K562 (cell line): ENCODE results near the gene DNAH17. TPM values are rescaled to one million over a fixed set of nuclear protein-coding genes. Genes with fewer than 3 reads are reported as not detected.

ENCODE experiments used
- ATAC-seq: fragments of 200-7000 bp; cut with Tn5 transposase; 3 replicates; pipeline ENCODE4 v1.9.1; 2020; ENCODE audit warnings: moderate library complexity
- BruUV-seq: library from RNA; stranded (reverse); fragments of 400-500 nt; replicated peaks from 2 replicates; lab custom pipeline; 2021; lab: Mats Ljungman, UMichigan
- CTCF ChIA-PET: fragments of 300-600 bp; formaldehyde crosslinking; extraction: SDS; loops from one replicate; lab custom pipeline; 2021; ENCODE audit warnings: low intra/inter-chr PET ratio; lab: Yijun Ruan, JAX
- POLR2A ChIA-PET: fragments of 300-600, 350-650 bp; sonication (Branson Sonifier 250); formaldehyde crosslinking; extraction: SDS; loops from one replicate; lab custom pipeline; 2021; ENCODE audit warnings: antibody characterized with exemption, inconsistent platforms; lab: Yijun Ruan, JAX
- DNase-seq, 4 experiments: peaks; one replicate each; pipeline versions ENCODE4 v3.0.0 to v3.0.0-alpha.2; 2011 to 2018; ENCODE audit warnings: low spot score in 3 of 4, mixed read lengths in 3 of 4; ENCODE audit errors: extremely low read depth in 1 of 4
- FAIRE-seq: peaks from 2 replicates; lab custom pipeline; 2011; peaks lifted over from hg19 to GRCh38; lab: Jason Lieb, UNC
- H2AFZ ChIP-seq: 2 replicates; pipeline ENCODE4 v1.6.0; 2011; ENCODE audit warnings: low read depth, low read length, control low read depth, inconsistent platforms
- H3K27ac ChIP-seq: fragments of 200-600 bp; 3 replicates; pipeline ENCODE4 v1.8.0; 2011; ENCODE audit warnings: low read depth, mild to moderate bottlenecking, control low read depth, inconsistent platforms, low read length, moderate library complexity, mixed read lengths; ENCODE audit errors: extremely low read depth
- H3K27me3 ChIP-seq, 2 experiments: fragments of 300-600 bp in 1 of 2; 2 replicates in 1 of 2; 3 replicates in 1 of 2; pipeline versions ENCODE4 v1.6.0 to v1.8.0; 2011; ENCODE audit warnings: inconsistent platforms in 2 of 2, low read length in 2 of 2, mild to moderate bottlenecking in 1 of 2, mixed read lengths in 1 of 2, moderate library complexity in 1 of 2; ENCODE audit not compliant: control insufficient read depth in 2 of 2, insufficient read depth in 2 of 2
- H3K36me3 ChIP-seq: fragments of 300-600 bp; 3 replicates; pipeline ENCODE4 v1.8.0; 2011; ENCODE audit warnings: mild to moderate bottlenecking, low read length, inconsistent platforms; ENCODE audit not compliant: control insufficient read depth, insufficient read depth
- H3K4me1 ChIP-seq, 2 experiments: fragments of 200-600 bp in 1 of 2; replicated peaks in 1 of 2; 2 replicates in 1 of 2; 3 replicates in 1 of 2; pipeline versions ENCODE4 v1.5.1 to v1.8.0; 2011; ENCODE audit warnings: inconsistent platforms in 2 of 2, low read length in 2 of 2, mild to moderate bottlenecking in 1 of 2, mixed read lengths in 1 of 2, moderate library complexity in 1 of 2; ENCODE audit not compliant: control insufficient read depth in 2 of 2, insufficient read depth in 2 of 2
- H3K4me2 ChIP-seq: 2 replicates; pipeline ENCODE4 v1.6.1; 2011; ENCODE audit warnings: low read length, control low read depth, inconsistent platforms, mixed read lengths; ENCODE audit not compliant: insufficient read depth
- H3K4me3 ChIP-seq: fragments of 200-600 bp; sonication (generic), shearing (Covaris generic); 2 replicates; pipeline ENCODE4 v1.5.1; 2016; ENCODE audit warnings: control low read depth, inconsistent platforms
- H3K79me2 ChIP-seq: fragments of 200-600 bp; 3 replicates; pipeline ENCODE4 v1.8.0; 2011; ENCODE audit warnings: low read length, inconsistent platforms; ENCODE audit not compliant: control insufficient read depth, insufficient read depth
- H3K9ac ChIP-seq, 2 experiments: 2 replicates each; pipeline versions ENCODE4 v1.6.0 to v1.6.1; 2011; ENCODE audit warnings: low read depth in 2 of 2, low read length in 2 of 2, control low read depth in 1 of 2, inconsistent platforms in 1 of 2, mild to moderate bottlenecking in 1 of 2, mixed read lengths in 1 of 2; ENCODE audit not compliant: insufficient read depth in 1 of 2
- H3K9me1 ChIP-seq: one replicate; pipeline ENCODE4 v1.6.0; 2011; ENCODE audit warnings: inconsistent platforms, mild to moderate bottlenecking, low read length, moderate library complexity; ENCODE audit not compliant: control insufficient read depth, insufficient read depth
- H3K9me3 ChIP-seq: replicated peaks from 2 replicates; pipeline ENCODE4 v1.5.1; 2011; ENCODE audit warnings: low read depth, low read length, inconsistent platforms; ENCODE audit not compliant: control insufficient read depth, insufficient read depth
- H4K20me1 ChIP-seq: replicated peaks from 2 replicates; pipeline ENCODE4 v1.6.1; 2011; ENCODE audit warnings: low read length, inconsistent platforms, mixed read lengths; ENCODE audit not compliant: control insufficient read depth, insufficient read depth
- CBFA2T3 ChIP-seq: fragments of 450-650 bp; IDR thresholded peaks from 2 replicates; pipeline ENCODE4 v1.6.1; 2017
- EP400 ChIP-seq: fragments of 450-650 bp; IDR thresholded peaks from 2 replicates; pipeline ENCODE4 v1.6.1; 2017; ENCODE audit warnings: antibody characterized with exemption, mild to moderate bottlenecking, moderate library complexity
- GATAD2B ChIP-seq: fragments of 450-650 bp; IDR thresholded peaks from 2 replicates; pipeline ENCODE4 v1.6.1; 2017; ENCODE audit warnings: mild to moderate bottlenecking, borderline replicate concordance
- HNRNPLL ChIP-seq: fragments of 200-400 bp; formaldehyde crosslinking; IDR thresholded peaks from 2 replicates; pipeline ENCODE4 v1.6.1; 2017; ENCODE audit warnings: low read length, low read depth, mild to moderate bottlenecking; ENCODE audit not compliant: poor library complexity, severe bottlenecking
- KLF16 ChIP-seq: IDR thresholded peaks from 2 replicates; pipeline ENCODE4 v1.6.1; 2016; ENCODE audit warnings: antibody characterized with exemption
- PHF20 ChIP-seq: fragments of 450-650 bp; IDR thresholded peaks from 2 replicates; pipeline ENCODE4 v1.6.1; 2018; ENCODE audit not compliant: partially characterized antibody
- PTBP1 ChIP-seq: fragments of 200-400 bp; formaldehyde crosslinking; IDR thresholded peaks from 2 replicates; pipeline ENCODE4 v1.6.1; 2017; ENCODE audit warnings: low read depth, low read length
- ZNF146 ChIP-seq: IDR thresholded peaks from one replicate; pipeline ENCODE4 v1.6.1; 2018; ENCODE audit warnings: missing compliant biosample characterization; ENCODE audit not compliant: unreplicated experiment
- ZNF316 ChIP-seq: fragments of 450-650 bp; IDR thresholded peaks from 2 replicates; pipeline ENCODE4 v1.6.1; 2016
- ZNF644 ChIP-seq: fragments of 200-800 bp; sonication (Bioruptor generic); IDR thresholded peaks from 2 replicates; pipeline ENCODE4 v1.6.1; 2016; ENCODE audit warnings: low read depth, missing genetic modification characterization, missing compliant biosample characterization
- WGBS: fragments of 100-300 bp; shearing (Covaris generic); methylation state at CpG from one replicate; pipeline ENCODE4 v1.1.6; 2016; ENCODE audit warnings: low coverage, mixed read lengths; ENCODE audit not compliant: insufficient coverage; ENCODE audit errors: missing lambda C conversion rate; 5-methylcytosine and 5-hydroxymethylcytosine counted together
- in situ Hi-C: fragments of 300-500 bp; cut with MboI; formaldehyde crosslinking; loops from 4 replicates; pipeline ENCODE4 v1.15.0; 2018; ENCODE audit warnings: inconsistent platforms, mixed read lengths
- intact Hi-C: fragments of 100-400 bp; cut with micrococcal nuclease; formaldehyde crosslinking; loops from 2 replicates; pipeline ENCODE4 v1.14.2; 2022
- polyA plus RNA-seq, 8 experiments: library from polyadenylated mRNA; depleted of rRNA in 4 of 8; stranded (reverse) in 5 of 8; unstranded in 3 of 8; fragments of >200 nt; fragmentation: Nextera tagmentation in 2 of 8; fragmentation: Illumina TruSeq in 1 of 8; extraction: Ambion mirVana in 2 of 8; extraction: Trizol in 1 of 8; gene quantifications; 2 replicates each; pipeline versions ENCODE4 v1.2.1 to v1.2.3, GENCODE V29; 2011 to 2014; ENCODE audit warnings: inconsistent platforms in 1 of 8, missing spikeins in 1 of 8
- total RNA-seq, 7 experiments: library from RNA; depleted of rRNA in 6 of 7; stranded (reverse); fragments of >200 nt in 6 of 7; fragmentation: Illumina TruSeq in 2 of 7; extraction: Trizol in 2 of 7; gene quantifications; 2 replicates each; pipeline versions ENCODE4 v1.2.1 to v1.2.3, GENCODE V29; 2011 to 2021; ENCODE audit warnings: low replicate concordance in 1 of 7
- TF ChIP-seq, protein P1 (sequence below): sonication (generic); formaldehyde crosslinking; IDR thresholded peaks from 2 replicates; pipeline ENCODE4 v1.8.0; 2022; ENCODE audit warnings: missing genetic modification reagents, mild to moderate bottlenecking, borderline replicate concordance

The DNAH17 gene
- total and polyA plus RNA-seq, 9 of the 15 experiments (the other 6 are each of a cell fraction or from before 2014, with no cell fraction given), result under 0.01 to 0.06 (median 0.03) TPM; not detected in 5

DNA sequence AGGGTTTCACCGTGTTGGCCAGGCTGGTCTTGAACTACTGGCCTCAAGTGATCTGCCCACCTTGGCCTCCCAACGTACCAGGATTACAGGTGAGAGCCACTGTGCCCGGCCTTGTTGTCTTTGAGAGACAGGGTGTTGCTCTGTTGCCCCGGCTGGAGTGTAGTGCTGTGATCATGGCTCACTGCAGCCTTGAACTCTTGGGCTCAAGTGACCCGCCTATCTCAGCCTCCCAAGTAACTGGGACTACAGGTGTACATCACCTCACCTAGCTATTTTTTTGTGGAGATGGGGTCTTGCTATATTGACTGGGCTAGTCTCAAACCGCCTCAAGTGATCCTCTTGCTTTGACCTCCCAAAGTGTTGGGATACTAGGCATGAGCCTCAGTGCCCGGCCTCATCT lies 130.4 kb downstream of the DNAH17 start:
- FAIRE-seq (no peak), DNase-seq (no peak), ATAC-seq (no peak)
- in situ Hi-C loops (no loop called here), intact Hi-C loops (loop anchor here (10.0 kb wide), 1 partner anchor 258 kb away; no protein-coding TSS in a partner anchor)
- Histone ChIP-seq H3K9me1 (no peaks in the 10 kb centered on the region), H3K27ac (no peak overlapping the region), H3K9ac (no peak overlapping the region), H4K20me1 (peaks cover 10% of the 10 kb centered on the region), H2AFZ (no peak overlapping the region), H3K4me1 (peaks cover 0 to 15% of the 10 kb centered on the region in 2 experiments; a peak in 3 of 5 replicates), H3K27me3 (peaks cover 43 to 72% of the 10 kb centered on the region in 2 experiments), H3K4me2 (no peak overlapping the region), H3K36me3 (no peaks in the 10 kb centered on the region), H3K79me2 (no peaks in the 10 kb centered on the region), H3K9me3 (no peaks in the 10 kb centered on the region), H3K4me3 (no peak overlapping the region)
- CTCF ChIA-PET, result interaction anchor here (0.6 kb wide), 1 partner anchor 334 kb away, joined by 4 read pairs; no protein-coding TSS in a partner anchor
- POLR2A ChIA-PET, result no interaction called here
- WGBS, result 5% methylated on average over 7 of the region's 7 CpGs
- BruUV-seq, result no TSS peak
- no peak for TF ChIP-seq PTBP1
- TF ChIP-seq GATAD2B, result no peak
- TF ChIP-seq CBFA2T3, result no peak
- TF ChIP-seq KLF16, result no peak
- TF ChIP-seq EP400, result no peak

DNA sequence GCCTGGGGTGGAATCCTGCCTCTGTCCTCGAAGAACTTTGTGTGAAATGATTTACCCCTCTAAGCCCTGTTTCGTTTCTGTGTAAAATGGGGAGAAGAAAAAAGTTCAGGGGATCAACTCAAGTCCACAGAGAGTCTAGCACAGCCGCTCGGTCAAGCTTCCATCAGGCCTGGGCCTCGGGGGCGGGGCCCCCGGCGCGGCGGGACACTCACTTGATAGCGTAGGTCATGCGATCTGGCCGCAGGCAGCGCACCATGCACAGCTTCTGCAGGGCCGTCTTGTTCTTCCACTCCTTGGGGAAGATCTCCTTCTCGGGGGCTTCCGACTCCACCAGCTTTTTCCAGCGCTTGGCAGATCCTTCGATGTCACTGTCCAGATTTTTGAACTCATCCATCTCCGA lies 132.8 kb downstream of the DNAH17 start:
- no peaks in the 10 kb centered on the region for H3K36me3 ChIP-seq
- ChIA-PET CTCF (no interaction called here), POLR2A (interaction anchor here (1.0 kb wide), 1 partner anchor 76 kb away, joined by 3 read pairs; no protein-coding TSS in a partner anchor)
- H3K27me3 ChIP-seq, result peaks cover 30 to 65% of the 10 kb centered on the region in 2 experiments
- no peak overlapping the region for H3K27ac ChIP-seq
- no TSS peak for BruUV-seq
- peak; percentile 44 to 57 (median 54) for DNase-seq
- no peak overlapping the region for H3K4me2 ChIP-seq
- intact Hi-C loops, result loop anchor here (10.0 kb wide), 1 partner anchor 260 kb away; no protein-coding TSS in a partner anchor
- no peak for TF ChIP-seq ZNF644
- TF ChIP-seq PHF20, result no peak
- TF ChIP-seq HNRNPLL, result peak; percentile 91
- TF ChIP-seq, protein P1, sequence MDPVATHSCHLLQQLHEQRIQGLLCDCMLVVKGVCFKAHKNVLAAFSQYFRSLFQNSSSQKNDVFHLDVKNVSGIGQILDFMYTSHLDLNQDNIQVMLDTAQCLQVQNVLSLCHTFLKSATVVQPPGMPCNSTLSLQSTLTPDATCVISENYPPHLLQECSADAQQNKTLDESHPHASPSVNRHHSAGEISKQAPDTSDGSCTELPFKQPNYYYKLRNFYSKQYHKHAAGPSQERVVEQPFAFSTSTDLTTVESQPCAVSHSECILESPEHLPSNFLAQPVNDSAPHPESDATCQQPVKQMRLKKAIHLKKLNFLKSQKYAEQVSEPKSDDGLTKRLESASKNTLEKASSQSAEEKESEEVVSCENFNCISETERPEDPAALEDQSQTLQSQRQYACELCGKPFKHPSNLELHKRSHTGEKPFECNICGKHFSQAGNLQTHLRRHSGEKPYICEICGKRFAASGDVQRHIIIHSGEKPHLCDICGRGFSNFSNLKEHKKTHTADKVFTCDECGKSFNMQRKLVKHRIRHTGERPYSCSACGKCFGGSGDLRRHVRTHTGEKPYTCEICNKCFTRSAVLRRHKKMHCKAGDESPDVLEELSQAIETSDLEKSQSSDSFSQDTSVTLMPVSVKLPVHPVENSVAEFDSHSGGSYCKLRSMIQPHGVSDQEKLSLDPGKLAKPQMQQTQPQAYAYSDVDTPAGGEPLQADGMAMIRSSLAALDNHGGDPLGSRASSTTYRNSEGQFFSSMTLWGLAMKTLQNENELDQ (CRISPR knock-in tag), result no peak
- TF ChIP-seq ZNF316, result peak; percentile 44; the same call in 1 of the 2 replicates
- TF ChIP-seq ZNF146 (CRISPR knock-in tag), result no peak
- FAIRE-seq, result no peak
- H3K4me3 ChIP-seq, result no peak overlapping the region
- peak; percentile 74 for ATAC-seq
- H2AFZ ChIP-seq, result no peak overlapping the region
- H3K9me1 ChIP-seq, result no peaks in the 10 kb centered on the region
- no peaks in the 10 kb centered on the region for H3K9me3 ChIP-seq
- no peaks in the 10 kb centered on the region for H3K79me2 ChIP-seq
- peaks cover 4% of the 10 kb centered on the region; the same call in 1 of the 2 replicates for H4K20me1 ChIP-seq
- peaks cover 0 to 8% of the 10 kb centered on the region in 2 experiments; a peak in 3 of 5 replicates for H3K4me1 ChIP-seq
- in situ Hi-C loops, result no loop called here
- no peak overlapping the region for H3K9ac ChIP-seq
- WGBS, result 6% methylated on average over 19 of the region's 20 CpGs
